Activated T-cell treated with anti-CD3 and anti-CD28 coated beads for 4 hours (primary cell): ENCODE measurements around the gene TWSG1.
"Not testable (repeated sequence)": the region's sequence is repeated elsewhere in the genome, so short reads cannot be mapped to it uniquely, and the experiment has no call there.

Experiments used
- DNase-seq: peaks from one replicate; pipeline ENCODE4 v3.0.0-alpha.2; 2020

Gene TWSG1

GRCh38 chr18:9428862-9429661, 94.5 kb downstream of the TWSG1 start:
- no peak for DNase-seq

GRCh38 chr18:9429662-9429993, 95.1 kb downstream of the TWSG1 start:
- DNase-seq = no peak

- DNase-seq = not testable (repeated sequence)
Observed at GRCh38 chr18:9430315-9430714, 95.7 kb downstream of the TWSG1 start.

GRCh38 chr18:9431296-9431695, 96.7 kb downstream of the TWSG1 start:
- DNase-seq = no peak

- not testable (repeated sequence) for DNase-seq
Observed at GRCh38 chr18:9433122-9433521, 98.5 kb downstream of the TWSG1 start.

- no peak for DNase-seq
Observed at GRCh38 chr18:9433671-9434121, 99.1 kb downstream of the TWSG1 start.

- DNase-seq = no peak
Observed at GRCh38 chr18:9434122-9434701, 99.6 kb downstream of the TWSG1 start.

GRCh38 chr18:9435041-9435440, 100.5 kb downstream of the TWSG1 start:
- DNase-seq = no peak

- DNase-seq = no peak
Observed at GRCh38 chr18:9436206-9436929, 101.8 kb downstream of the TWSG1 start.

- no peak for DNase-seq
Observed at GRCh38 chr18:9437021-9437437, 102.5 kb downstream of the TWSG1 start.

- no peak for DNase-seq
Observed at GRCh38 chr18:9437672-9438071, 103.1 kb downstream of the TWSG1 start.

GRCh38 chr18:9441061-9441460, 106.5 kb downstream of the TWSG1 start:
- DNase-seq = no peak

GRCh38 chr18:9444549-9444948, 110.0 kb downstream of the TWSG1 start:
- DNase-seq = no peak

- no peak for DNase-seq
Observed at GRCh38 chr18:9446839-9447238, 112.3 kb downstream of the TWSG1 start.

- no peak for DNase-seq
Observed at GRCh38 chr18:9447334-9447733, 112.8 kb downstream of the TWSG1 start.

- no peak for DNase-seq
Observed at GRCh38 chr18:9449600-9450414, 115.2 kb downstream of the TWSG1 start.

GRCh38 chr18:9450920-9451319, 116.3 kb downstream of the TWSG1 start:
- not testable (repeated sequence) for DNase-seq
